Panc1 (cell line): ENCODE results near the gene PGK1.

ENCODE experiments used
- POLR2AphosphoS5 ChIP-seq: IDR thresholded peaks from 2 replicates; pipeline ENCODE4 v1.6.1; 2012; ENCODE audit warnings: mild to moderate bottlenecking, low read depth, low read length, moderate library complexity
- SIN3A ChIP-seq: IDR thresholded peaks from 2 replicates; pipeline ENCODE4 v1.6.1; 2012; ENCODE audit warnings: low read depth, mild to moderate bottlenecking, low read length, moderate library complexity, borderline replicate concordance; ENCODE audit not compliant: insufficient read depth
- TF ChIP-seq, protein P1 (sequence below): fragments of 450-650 bp; IDR thresholded peaks from 2 replicates; pipeline ENCODE4 v1.5.1; 2017; ENCODE audit warnings: mild to moderate bottlenecking

DNA sequence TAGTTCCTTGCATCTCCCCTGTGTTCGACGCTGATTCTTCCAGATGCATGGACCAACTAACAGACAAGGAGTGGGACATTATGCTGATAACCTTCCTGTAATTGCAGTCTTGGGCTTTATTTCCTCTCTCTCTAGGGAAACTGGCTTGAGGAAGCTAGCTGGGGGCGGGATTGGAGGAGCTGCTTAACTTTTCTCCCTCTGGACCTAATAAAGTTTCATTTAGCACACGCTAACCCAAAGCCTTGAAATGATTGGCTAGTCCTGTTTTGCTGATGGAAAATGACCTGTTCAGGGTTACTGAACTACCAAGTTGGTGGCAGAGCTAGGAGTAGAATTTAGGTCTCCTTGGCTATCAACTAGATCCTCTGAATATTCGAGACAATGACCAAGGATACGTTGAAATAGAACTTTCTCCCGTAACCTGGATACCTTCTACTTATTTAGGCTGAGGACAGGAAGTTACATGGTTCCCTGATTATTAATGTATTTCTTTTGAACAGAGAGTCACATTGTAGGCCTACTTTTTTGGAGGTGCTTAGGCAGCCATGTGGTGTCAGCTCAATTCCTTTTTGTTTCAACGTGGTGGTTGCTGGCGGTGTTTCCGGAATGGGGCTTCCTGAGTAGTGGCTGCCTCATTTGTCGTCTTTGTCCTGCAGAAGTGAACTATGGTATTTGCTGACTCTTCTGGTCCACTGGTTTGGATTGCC lies 2.0 kb downstream of the PGK1 start:
- TF ChIP-seq, protein P1, sequence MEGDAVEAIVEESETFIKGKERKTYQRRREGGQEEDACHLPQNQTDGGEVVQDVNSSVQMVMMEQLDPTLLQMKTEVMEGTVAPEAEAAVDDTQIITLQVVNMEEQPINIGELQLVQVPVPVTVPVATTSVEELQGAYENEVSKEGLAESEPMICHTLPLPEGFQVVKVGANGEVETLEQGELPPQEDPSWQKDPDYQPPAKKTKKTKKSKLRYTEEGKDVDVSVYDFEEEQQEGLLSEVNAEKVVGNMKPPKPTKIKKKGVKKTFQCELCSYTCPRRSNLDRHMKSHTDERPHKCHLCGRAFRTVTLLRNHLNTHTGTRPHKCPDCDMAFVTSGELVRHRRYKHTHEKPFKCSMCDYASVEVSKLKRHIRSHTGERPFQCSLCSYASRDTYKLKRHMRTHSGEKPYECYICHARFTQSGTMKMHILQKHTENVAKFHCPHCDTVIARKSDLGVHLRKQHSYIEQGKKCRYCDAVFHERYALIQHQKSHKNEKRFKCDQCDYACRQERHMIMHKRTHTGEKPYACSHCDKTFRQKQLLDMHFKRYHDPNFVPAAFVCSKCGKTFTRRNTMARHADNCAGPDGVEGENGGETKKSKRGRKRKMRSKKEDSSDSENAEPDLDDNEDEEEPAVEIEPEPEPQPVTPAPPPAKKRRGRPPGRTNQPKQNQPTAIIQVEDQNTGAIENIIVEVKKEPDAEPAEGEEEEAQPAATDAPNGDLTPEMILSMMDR = no peak
- TF ChIP-seq POLR2AphosphoS5 = no peak
- TF ChIP-seq SIN3A = no peak
